Brain pericyte (primary cell): ENCODE data around the gene VWA3A.
"Not testable (repeated sequence)": the region's sequence is repeated elsewhere in the genome, so short reads cannot be mapped to it uniquely, and the experiment has no call there.

Experiments used
- DNase-seq: peaks from one replicate; pipeline ENCODE4 v3.0.0-alpha.2; 2012; ENCODE audit warnings: low read depth, low spot score

Gene VWA3A

DNA sequence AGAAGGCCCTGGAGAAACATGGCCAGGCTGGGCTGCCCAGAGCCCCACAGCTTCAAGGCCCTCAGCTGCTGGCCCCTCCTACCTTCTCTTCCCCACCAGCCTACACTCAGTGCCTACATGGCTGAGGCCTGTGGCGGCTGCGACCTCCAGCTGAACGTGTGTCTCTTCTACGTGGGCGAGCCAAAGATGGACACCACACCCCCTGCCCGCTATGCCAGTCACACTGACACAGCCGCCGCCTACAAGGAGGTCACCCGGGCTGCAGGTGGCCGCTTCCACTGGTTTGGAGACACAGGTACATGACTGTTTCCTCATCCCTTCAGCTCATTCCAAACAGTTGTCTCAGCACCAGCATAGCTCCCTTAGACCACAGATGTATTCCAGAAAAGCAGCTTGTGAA, 40.5 kb downstream of the VWA3A start:
- no peak for DNase-seq

GRCh38 chr16:22138482-22138881, 46.1 kb downstream of the VWA3A start:
- no peak for DNase-seq

DNA sequence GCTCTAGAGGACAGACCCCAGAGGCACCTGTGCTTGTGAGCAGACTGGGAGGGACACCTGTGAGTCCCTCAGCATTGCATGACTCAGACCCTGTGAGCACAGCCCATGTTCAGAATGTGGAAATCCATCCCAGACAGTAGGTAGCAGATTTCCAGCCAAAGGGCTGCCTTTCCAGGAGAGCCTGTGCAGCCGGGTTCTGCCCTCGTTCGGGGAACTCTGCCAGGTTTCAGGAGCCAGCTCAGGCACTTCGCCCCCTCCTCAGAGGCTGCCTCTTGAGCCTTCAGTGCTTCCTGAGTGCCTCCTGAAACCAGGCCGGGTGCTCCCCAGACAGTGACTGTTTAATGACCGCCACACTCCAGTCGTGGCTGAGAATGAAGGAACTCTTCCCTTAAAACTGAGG, 46.7 kb downstream of the VWA3A start:
- no peak for DNase-seq

GRCh38 chr16:22139732-22140131, 47.4 kb downstream of the VWA3A start:
- DNase-seq, result no peak

GRCh38 chr16:22141767-22142166, 49.4 kb downstream of the VWA3A start:
- no peak for DNase-seq

DNA sequence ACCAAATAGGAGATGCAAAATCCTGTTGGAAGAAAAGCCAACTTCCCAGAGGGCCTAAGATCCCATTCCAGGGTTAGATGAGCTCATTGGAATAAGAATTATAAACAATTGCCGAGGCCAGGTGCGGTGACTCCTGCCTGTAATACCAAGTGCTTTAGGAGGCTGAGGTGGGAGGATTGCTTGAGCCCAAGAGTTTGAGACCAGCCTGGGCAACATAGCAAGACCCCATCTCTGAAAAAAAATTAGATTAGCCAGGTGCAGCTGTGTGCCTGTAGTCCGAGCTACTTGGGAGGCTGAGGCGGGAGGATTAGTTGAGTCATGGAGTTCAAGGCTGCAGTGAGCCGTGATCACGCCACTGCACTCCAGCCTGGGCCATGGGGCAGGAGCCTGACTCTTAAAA, 52.2 kb downstream of the VWA3A start:
- no peak for DNase-seq

GRCh38 chr16:22147853-22148252, 55.5 kb downstream of the VWA3A start:
- DNase-seq, result no peak

DNA sequence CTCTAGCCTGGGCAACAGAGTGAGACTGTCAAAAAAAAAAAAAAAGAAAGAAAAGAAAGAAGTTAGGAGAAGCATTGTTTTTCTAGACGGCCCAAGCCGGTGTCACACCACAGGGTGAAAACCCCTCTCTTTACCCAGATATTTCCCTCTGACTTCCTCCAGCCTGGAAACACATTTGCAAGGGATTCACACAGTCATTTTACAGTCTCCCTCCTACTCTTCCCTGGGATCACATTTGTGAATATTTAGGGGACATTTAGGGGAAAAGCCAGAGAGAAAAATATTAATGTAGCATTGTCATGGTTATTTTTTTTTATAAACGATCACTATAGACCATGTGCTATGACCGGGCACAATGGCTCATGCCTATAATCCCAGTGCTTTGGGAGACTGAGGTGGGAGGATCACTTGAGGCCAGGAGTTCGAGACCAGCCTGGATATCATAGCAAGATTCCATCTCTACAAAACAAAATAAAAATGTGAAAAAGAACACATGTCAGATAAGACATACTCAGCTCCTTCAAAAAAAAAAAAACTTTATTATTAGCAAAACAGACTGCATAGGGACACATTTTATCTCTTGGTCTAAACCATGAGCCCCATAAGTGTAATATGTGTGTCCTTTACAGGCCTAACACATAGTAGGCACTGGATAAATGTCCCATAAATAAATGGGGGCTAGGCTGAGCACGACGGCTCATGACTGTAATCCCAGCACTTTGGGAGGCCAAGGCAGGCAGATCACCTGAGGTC, 59.1 kb downstream of the VWA3A start:
- DNase-seq, result no peak

- no peak for DNase-seq
These were observed 60.0 kb downstream of the VWA3A start for GRCh38 chr16:22152316-22152715.

DNA sequence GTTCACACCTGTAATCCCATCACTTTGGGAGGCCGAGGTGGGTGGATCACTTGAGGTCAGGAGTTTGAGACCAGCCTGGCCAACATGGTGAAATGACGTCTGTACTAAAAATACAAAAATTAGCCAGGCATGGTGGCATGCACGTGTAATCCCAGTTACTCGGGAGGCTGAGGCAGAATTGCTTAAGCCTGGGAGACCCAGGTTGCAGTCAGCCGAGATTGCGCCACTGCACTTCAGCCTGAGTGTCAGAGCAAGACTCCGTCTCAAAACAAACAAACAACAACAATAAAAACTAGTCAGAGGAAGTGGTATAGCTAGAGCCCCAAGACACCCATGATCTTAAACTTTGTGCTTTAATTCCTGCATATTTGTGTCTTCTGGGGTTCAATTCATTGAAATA, 60.7 kb downstream of the VWA3A start:
- DNase-seq, result not testable (repeated sequence)

GRCh38 chr16:22161401-22161800, 69.1 kb downstream of the VWA3A start:
- DNase-seq, result no peak

DNA sequence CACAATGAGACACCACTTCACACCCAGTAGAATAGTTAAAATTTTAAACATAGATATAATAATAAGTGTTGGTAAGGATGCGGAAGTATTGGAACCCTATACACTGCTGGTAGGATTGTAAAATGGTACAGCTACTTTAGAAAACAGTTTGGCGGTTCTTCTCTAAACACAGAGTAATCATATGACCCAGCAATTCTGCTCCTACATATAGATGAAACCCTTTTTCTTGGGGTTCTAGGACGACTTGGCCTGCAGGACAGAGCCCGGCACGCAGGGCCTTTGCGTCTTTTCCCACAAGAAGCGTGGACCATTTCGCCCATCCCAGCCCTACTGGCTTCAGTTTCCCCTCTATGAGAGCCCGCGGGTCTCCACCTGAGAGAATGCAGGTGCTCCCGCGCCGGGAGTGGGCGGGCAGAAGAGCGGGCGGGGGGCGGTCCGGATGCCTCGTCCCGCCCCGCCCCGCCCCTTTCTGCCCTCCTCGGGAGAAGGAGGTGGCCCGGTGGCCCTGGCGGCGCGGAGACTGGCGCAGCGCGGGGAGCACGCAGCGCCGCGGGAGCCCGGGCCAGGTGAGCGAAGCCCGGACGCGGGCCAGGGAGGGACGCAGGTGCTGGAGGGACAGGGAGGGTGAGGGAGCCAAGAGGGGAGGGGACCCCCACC, 69.8 kb downstream of the VWA3A start, which contains the start of gene SDR42E2:
SDR42E2 (plus strand) TSS at position 508 of the 657 bp plus-strand sequence. CDS start 3,077 bp downstream, outside the sequence.
- no peak for DNase-seq

DNA sequence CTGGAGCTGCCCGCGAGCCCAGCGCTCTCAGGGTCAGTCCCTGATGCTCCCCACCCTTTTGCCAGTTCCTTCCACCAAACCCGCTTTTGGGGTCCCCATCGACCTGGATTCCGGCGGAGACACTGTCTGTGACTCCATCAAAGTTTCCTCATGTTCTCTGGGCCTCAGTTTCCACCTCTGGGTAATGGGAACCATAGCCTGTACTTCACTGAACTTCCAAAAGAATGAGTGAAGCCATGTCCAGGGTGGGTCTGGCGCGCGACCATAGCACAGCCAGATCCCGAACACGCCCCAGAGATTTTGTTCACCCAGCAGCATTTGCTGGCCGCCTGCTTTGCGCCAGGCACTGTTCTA, 70.3 kb downstream of the VWA3A start:
- DNase-seq, result no peak

- DNase-seq, result no peak
These were observed 71.5 kb downstream of the VWA3A start for GRCh38 chr16:22163806-22164205.

DNA sequence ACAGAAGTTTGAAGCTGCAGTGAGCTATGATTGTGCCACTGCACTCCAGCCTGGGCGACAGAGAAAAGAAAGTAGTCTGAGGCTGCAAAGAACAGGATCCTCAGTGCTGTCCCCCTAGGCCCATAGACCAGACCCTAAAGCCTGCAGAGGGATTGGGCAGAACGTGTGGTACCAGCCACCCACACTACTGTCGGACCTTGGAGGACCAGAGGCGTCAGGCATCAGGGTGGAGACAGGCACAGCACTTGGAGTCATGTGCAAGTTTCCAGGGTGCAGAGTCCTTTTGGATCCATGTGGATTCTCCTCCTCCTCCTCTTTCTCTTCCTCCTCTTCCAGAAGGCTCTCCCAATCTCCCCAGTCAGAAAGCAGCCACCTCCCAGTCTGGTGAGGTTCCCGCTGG, 72.1 kb downstream of the VWA3A start:
- DNase-seq, result no peak

DNA sequence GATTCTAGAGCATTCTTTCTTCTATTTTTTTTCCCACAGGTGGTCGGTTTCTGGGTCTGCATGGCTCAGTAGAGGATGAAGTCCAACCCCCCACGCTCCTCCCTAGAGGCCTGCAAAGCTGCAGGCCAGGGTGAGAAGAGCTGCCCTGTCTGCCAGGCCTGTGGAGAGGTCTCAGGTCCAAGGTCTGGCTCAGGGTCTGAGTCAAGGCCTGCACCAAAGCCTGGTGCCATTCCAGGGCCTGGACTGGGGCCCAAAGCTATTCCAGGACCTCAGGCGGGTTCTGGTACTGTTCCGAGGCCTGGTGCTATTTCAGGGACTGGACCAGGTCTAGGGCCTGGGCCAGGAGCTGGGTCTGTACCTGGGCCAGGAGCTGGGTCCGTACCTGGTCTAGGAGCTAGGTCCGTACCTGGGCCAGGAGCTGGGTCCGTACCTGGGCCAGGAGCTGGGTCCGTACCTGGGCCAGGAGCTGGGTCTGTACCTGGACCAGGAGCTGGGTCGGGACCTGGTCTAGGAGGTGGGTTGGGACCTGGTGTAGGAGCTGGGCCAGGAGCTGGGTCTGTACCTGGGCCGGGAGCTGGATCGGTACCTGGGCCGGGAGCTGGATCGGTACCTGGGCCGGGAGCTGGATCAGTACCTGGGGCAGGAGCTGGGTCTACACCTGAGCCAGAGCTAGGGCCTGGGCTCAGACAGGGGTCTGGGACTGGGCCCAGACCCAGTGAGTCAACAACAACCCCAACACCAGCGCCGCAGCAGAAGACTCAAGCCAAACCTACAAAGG, 73.4 kb downstream of the VWA3A start:
- DNase-seq, result no peak

- DNase-seq, result no peak
These were observed 79.6 kb downstream of the VWA3A start for GRCh38 chr16:22171953-22172352.

DNA sequence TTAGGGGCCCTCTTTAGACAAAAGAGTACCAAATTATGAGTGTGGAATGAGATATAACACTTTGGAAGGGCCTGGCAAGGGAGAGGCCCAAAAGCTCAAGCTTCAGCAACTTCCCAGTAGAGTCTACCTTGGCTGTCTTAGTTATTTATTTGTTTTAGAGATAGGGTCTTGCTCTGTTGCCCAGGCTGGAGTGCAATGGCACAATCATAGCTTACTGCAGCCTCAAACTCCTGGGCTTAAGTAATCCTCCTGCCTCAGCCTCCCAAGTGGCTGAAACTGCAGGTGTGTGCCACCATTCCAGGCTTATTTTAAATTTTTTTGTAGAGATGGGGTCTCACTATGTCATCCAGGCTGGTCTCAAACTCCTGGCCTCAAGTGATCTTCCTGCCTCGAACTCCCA, 80.3 kb downstream of the VWA3A start:
- DNase-seq, result not testable (repeated sequence)

GRCh38 chr16:22174642-22175041, 82.3 kb downstream of the VWA3A start:
- DNase-seq, result no peak

GRCh38 chr16:22177968-22178930, 85.9 kb downstream of the VWA3A start:
- DNase-seq, result no peak

DNA sequence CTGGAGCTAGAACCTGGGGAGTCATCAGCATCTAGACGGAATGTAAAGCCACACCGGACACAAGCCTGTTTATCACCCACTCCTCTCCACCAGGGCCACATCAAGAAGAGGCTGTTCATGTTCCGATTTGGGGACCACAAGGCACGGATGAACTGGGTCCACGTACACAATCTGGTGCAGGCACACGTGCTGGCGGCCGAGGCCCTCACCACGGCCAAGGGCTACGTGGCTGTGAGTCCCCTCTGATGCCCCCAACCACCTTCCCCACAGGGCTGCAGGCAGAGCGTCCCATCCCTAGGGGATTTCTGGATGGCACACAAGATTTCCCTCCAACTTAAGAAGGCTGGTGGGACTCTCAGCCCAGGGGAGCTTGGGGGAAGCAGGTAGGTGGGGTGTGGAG, 89.1 kb downstream of the VWA3A start:
- DNase-seq, result no peak
